Pancreas (tissue), 10 donors: ENCODE measurements around the gene DSG2. TPM values are rescaled to one million over a fixed set of nuclear protein-coding genes. Genes with fewer than 3 reads are reported as not detected.

Experiments
- ATAC-seq, 4 donors: fragments of 200-7000 bp; cut with Tn5 transposase; one replicate each; pipeline versions ENCODE4 v1.8.0 to v1.9.1; 2020; ENCODE audit warnings: mild to moderate bottlenecking in 4 of 4, moderate library complexity in 4 of 4
- DNase-seq, 6 donors: peaks; one replicate each; pipeline ENCODE4 v3.0.0-alpha.2; 2020
- FAIRE-seq: peaks from 2 replicates; lab custom pipeline; 2012; peaks lifted over from hg19 to GRCh38; lab: Jason Lieb, UNC
- H3K27ac ChIP-seq, 4 donors: fragments of 200-600 bp; sonication (generic); 1 replicate in 3 of 4; 2 replicates in 1 of 4; pipeline versions ENCODE4 v1.5.0 to v1.8.0; 2020
- H3K27me3 ChIP-seq, 4 donors: fragments of 200-600 bp; one replicate each; pipeline ENCODE4 v1.8.0; 2021
- H3K36me3 ChIP-seq, 3 donors: fragments of 200-600 bp; sonication (generic) in 1 of 3; one replicate each; pipeline versions ENCODE4 v1.5.0 to v1.8.0; 2020 to 2021
- H3K4me1 ChIP-seq, 3 donors: fragments of 200-600 bp; one replicate each; pipeline ENCODE4 v1.8.0; 2021
- H3K4me3 ChIP-seq, 4 donors: fragments of 200-600 bp; sonication (generic) in 2 of 4; one replicate each; pipeline versions ENCODE4 v1.5.0 to v1.8.0; 2020 to 2021
- H3K9me3 ChIP-seq, 4 donors: fragments of 200-600 bp; one replicate each; pipeline ENCODE4 v1.8.0; 2021
- CTCF ChIP-seq, 4 donors: fragments of 200-600 bp; sonication (generic) in 3 of 4; IDR thresholded peaks; one replicate each; pipeline versions ENCODE4 v1.5.0 to v1.8.0; 2021; ENCODE audit warnings: antibody characterized with exemption in 4 of 4
- WGBS, 2 donors: extraction: QIAGEN DNeasy Blood & Tissue Kit; methylation state at CpG; one replicate each; pipeline ENCODE4 v1.1.7; 2013; 5-methylcytosine and 5-hydroxymethylcytosine counted together
- intact Hi-C, 3 donors: fragments of 100-400 bp; cut with DNase I; formaldehyde crosslinking; loops; one replicate each; pipeline versions ENCODE4 v1.11.1 to v1.14.2; 2022
- polyA plus RNA-seq, 2 donors: library from polyadenylated mRNA; stranded (reverse); fragments of 200-250 nt; gene quantifications; one replicate each; pipeline ENCODE4 v1.2.3, GENCODE V29; 2013
- total RNA-seq, 6 donors: library from RNA; stranded (reverse); fragmentation: NEBNext Ultra II Directional in 4 of 6; extraction: Animal tissue kit (Norgen Biotek cat#: 25700) in 4 of 6; gene quantifications; one replicate each; pipeline versions ENCODE4 v1.2.1 to v1.2.4, GENCODE V29; 2021 to 2023
- donor health status: healthy with polysubstance abuse.
- donor health status: DM: no; HTN: no; CAD: no; lungs with moderate emphysema.
- donor health status: DM: no; HTN: no; CAD: no.
- donor health status: control.
- donor health status: control.
- donor health status: Bipolar disorder and iron deficiency.
- donor health status: DM: yes; HTN: yes; CAD: no.
- donor health status: DM: no; HTN: no; CAD: no.
- donor health status: DM: no; HTN: no; CAD: no.
- donor health status: DM: yes; HTN: yes; CAD: no.

The DSG2 gene
- total RNA-seq (10 to 100 TPM; 23.2 to 62.1 (median 26.5) TPM), polyA plus RNA-seq (10 to 100 TPM in 1 of 2 donors, 1 to 10 TPM in 1; 7.6 to 15.8 TPM)

DNA sequence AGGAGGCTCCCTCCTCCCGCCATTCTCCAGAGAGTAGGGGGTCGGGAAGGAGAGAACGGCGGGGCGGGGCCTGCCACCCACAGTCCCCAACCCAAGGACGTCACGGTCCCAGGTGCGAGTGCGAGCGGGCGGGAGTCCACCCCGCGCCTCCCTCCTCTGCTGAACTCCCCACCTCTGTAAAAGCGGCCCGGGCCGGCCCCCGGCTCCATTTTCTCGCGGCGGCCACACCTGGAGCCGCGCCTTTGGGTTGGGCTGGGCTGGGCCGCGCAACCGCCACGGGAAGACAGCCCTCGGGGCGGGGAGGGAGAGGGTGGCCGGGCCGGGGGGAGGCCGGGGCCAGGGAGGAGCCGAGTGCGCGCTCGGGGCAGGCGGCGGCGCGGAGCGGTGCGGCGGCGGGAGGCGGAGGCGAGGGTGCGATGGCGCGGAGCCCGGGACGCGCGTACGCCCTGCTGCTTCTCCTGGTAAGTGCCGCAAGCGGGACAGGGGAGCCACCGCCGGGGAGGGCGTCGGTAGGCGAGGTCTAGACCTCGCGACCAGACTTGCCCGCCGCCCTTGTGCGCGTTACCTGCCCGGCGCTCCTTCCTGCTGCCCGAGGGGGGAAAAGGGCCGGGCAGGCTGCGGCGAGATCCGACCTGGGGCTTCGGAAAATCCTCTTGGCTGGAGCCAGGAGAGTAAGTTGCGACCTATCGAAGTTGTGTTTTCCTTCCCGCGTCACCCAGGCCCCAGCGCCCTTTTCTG, at the start of gene DSG2:
DSG2 (plus strand) TSS at position 342 of the 738 bp plus-strand sequence; CDS start at position 417, 75 bp downstream.
- peak; percentile 88 to 95 (median 91) for DNase-seq
- no peaks in the 10 kb centered on the region for H3K27me3 ChIP-seq
- intact Hi-C loops: no loop called here
- 1% methylated on average over 57 to 76 of the region's 79 CpGs for WGBS, 2 donors
- H3K36me3 ChIP-seq: no peaks in the 10 kb centered on the region
- FAIRE-seq: no peak
- peaks cover 0 to 9% (median 3%) of the 10 kb centered on the region in 3 donors for H3K4me1 ChIP-seq
- H3K27ac ChIP-seq: peak within 1 kb of the TSS; percentile 87 to 96 (median 92)
- peak within 1 kb of the TSS; percentile 47 to 83 (median 64) for H3K4me3 ChIP-seq
- no peaks in the 10 kb centered on the region for H3K9me3 ChIP-seq
- no peak for TF ChIP-seq CTCF (IDR thresholded peaks at IDR 0.05)
- ATAC-seq: peak; percentile 92 to 96 (median 95)

GRCh38 chr18:31450409-31450808, 47.6 kb upstream of the DSG2 start:
- ATAC-seq (no peak), FAIRE-seq (no peak), DNase-seq (no peak)
- Histone ChIP-seq H3K4me1 (no peaks in the 10 kb centered on the region), H3K27ac (no peak overlapping the region), H3K4me3 (no peak overlapping the region), H3K9me3 (no peaks in the 10 kb centered on the region), H3K27me3 (no peaks in the 10 kb centered on the region), H3K36me3 (no peaks in the 10 kb centered on the region)
- TF ChIP-seq CTCF (IDR thresholded peaks at IDR 0.05): no peak
- intact Hi-C loops: no loop called here

DNA sequence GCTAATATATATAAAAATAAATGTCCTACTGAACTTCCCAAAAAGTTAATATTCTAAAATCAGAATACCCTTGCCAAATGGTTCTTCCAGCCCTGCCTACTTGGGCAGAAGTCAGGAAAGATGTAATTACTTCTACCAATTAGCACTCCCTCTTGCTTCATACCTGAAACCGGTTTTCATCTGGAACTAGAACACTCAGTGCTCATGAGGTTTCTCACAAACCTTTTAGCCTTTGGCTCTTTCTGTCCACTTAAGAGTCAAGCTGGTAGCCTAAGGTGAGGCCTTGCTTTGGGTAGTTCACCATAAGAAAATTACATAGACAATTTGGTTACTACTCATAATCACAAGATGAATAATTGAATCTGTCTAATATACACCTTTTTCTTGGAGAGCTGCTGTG, 46.4 kb upstream of the DSG2 start:
- FAIRE-seq (no peak), ATAC-seq (no peak), DNase-seq (no peak)
- H3K4me3 ChIP-seq: no peak overlapping the region
- no peaks in the 10 kb centered on the region for H3K27me3 ChIP-seq
- H3K27ac ChIP-seq: no peak overlapping the region
- 65 to 75% methylated on average over 1 of the region's 1 CpG for WGBS, 2 donors
- H3K4me1 ChIP-seq: no peaks in the 10 kb centered on the region
- no peaks in the 10 kb centered on the region for H3K36me3 ChIP-seq
- no peaks in the 10 kb centered on the region for H3K9me3 ChIP-seq
- no peak for TF ChIP-seq CTCF (IDR thresholded peaks at IDR 0.05)
- intact Hi-C loops: no loop called here

DNA sequence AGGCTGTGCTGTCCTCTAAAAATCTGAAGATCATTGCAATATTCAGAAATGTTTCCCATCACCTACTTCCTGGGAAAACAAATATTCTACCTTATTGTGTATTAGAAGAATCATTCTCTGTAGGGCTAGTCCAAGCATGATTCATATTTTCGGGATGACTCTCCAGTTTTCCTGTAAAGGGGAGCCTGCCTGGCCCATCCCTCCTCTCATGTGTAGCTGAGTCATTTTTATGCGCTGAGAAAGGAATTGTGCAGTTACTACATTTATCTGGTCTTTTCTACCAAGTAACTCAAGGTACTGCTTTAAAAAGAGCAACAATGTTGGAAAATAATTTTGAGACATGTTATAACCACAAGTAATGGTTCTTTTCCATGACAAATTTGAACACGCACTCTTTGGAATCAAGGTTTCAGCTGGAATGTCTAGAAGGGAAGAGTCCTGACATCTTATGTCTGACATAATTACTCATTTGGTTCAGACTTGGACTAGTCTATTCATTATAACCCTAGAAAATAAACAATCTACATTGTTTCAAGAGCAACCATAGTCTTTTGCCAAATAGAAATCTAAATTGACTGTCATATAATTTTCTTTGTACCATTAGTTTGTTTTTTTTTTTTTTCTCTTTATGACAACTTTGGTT, 43.8 kb upstream of the DSG2 start:
- 56 to 86% methylated on average over 3 of the region's 3 CpGs for WGBS, 2 donors
- no peaks in the 10 kb centered on the region for H3K36me3 ChIP-seq
- H3K27me3 ChIP-seq: no peaks in the 10 kb centered on the region
- no peak overlapping the region for H3K27ac ChIP-seq
- intact Hi-C loops: no loop called here
- FAIRE-seq (no peak), DNase-seq (no peak), ATAC-seq (no peak)
- TF ChIP-seq CTCF (IDR thresholded peaks at IDR 0.05): no peak
- H3K9me3 ChIP-seq: no peaks in the 10 kb centered on the region
- H3K4me1 ChIP-seq: no peaks in the 10 kb centered on the region
- H3K4me3 ChIP-seq: no peak overlapping the region

DNA sequence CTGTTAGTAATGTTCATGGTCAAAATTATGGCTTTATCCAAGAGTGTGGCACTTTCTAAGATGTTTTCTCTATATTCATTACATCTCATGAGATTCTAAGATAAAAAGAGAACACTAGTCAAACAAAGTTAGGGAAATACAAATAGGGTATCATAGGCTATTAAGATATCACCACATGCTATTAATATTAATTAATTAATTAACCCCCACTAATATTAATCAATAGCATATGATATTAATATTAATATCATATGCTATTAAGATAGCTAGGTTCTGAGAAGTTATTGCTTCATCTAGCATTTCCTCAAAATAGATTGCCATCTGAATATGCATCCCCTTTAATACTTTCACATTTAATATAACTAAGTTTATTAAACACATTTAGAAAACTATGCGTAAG, 28.3 kb upstream of the DSG2 start:
- H3K27ac ChIP-seq: no peak overlapping the region
- H3K27me3 ChIP-seq: no peaks in the 10 kb centered on the region
- no peak for FAIRE-seq
- intact Hi-C loops: no loop called here
- H3K36me3 ChIP-seq: no peaks in the 10 kb centered on the region
- H3K4me3 ChIP-seq: no peak overlapping the region
- no peak for DNase-seq
- 88 to 95% methylated on average over 1 of the region's 1 CpG for WGBS, 2 donors
- no peak for ATAC-seq
- no peaks in the 10 kb centered on the region for H3K4me1 ChIP-seq
- H3K9me3 ChIP-seq: no peaks in the 10 kb centered on the region
- no peak for TF ChIP-seq CTCF (IDR thresholded peaks at IDR 0.05)
